A549 (cell line): ENCODE results near the gene MYO1B. TPM values are rescaled to one million over a fixed set of nuclear protein-coding genes. Genes with fewer than 3 reads are reported as not detected.

Source experiments
- ATAC-seq, 2 experiments: fragments of 200-7000 bp in 1 of 2; fragments of >200 bp in 1 of 2; cut with Nextera tagmentation in 1 of 2; cut with Tn5 transposase in 1 of 2; 3 replicates each; pipeline versions ENCODE4 v1.8.0 to v1.9.1; 2018 to 2020; ENCODE audit warnings: mild to moderate bottlenecking in 1 of 2, moderate library complexity in 1 of 2
- CTCF ChIA-PET: fragments of 300-600 bp; sonication (Branson Sonifier 250); formaldehyde crosslinking; extraction: SDS; loops from one replicate; lab custom pipeline; 2021; ENCODE audit warnings: antibody characterized with exemption, inconsistent platforms; lab: Yijun Ruan, JAX
- POLR2A ChIA-PET: fragments of 350-600 bp; formaldehyde crosslinking; extraction: SDS; loops from one replicate; lab custom pipeline; 2021; ENCODE audit warnings: antibody characterized with exemption, inconsistent platforms; lab: Yijun Ruan, JAX
- DNase-seq, 2 experiments: peaks; one replicate each; pipeline versions ENCODE4 v3.0.0 to v3.0.0-alpha.2; 2011 to 2016; ENCODE audit warnings: low read depth in 1 of 2, low spot score in 1 of 2
- FAIRE-seq: peaks from 2 replicates; lab custom pipeline; 2011; peaks lifted over from hg19 to GRCh38; lab: Jason Lieb, UNC
- H3K27ac ChIP-seq, 2 experiments: fragments of >200 bp; sonication (Bioruptor Twin); formaldehyde crosslinking; 3 replicates each; pipeline ENCODE4 v1.5.1; 2016 to 2017
- H3K4me1 ChIP-seq: fragments of >200 bp; sonication (Bioruptor Twin); formaldehyde crosslinking; 3 replicates; pipeline ENCODE4 v1.6.1; 2016
- H3K4me2 ChIP-seq: fragments of >200 bp; sonication (Bioruptor Twin); formaldehyde crosslinking; 3 replicates; pipeline ENCODE4 v1.6.1; 2016
- H3K4me3 ChIP-seq: fragments of >200 bp; sonication (Bioruptor Twin); formaldehyde crosslinking; 3 replicates; pipeline ENCODE4 v1.5.1; 2016
- H3K9me3 ChIP-seq: fragments of >200 bp; sonication (Bioruptor Twin); formaldehyde crosslinking; 3 replicates; pipeline ENCODE4 v1.6.1; 2016
- ATOH8 ChIP-seq: fragments of 250-450 bp; sonication (Bioruptor Pico); IDR thresholded peaks from 2 replicates; pipeline ENCODE4 v1.5.0; 2020; ENCODE audit warnings: low read depth, mild to moderate bottlenecking, moderate library complexity
- BCL3 ChIP-seq: fragments of >200 bp; sonication (Bioruptor Twin); formaldehyde crosslinking; IDR thresholded peaks from 3 replicates; pipeline ENCODE4 v1.6.1; 2016
- CBX2 ChIP-seq: fragments of 200-600 bp; sonication (generic); IDR thresholded peaks from 2 replicates; pipeline ENCODE4 v1.6.1; 2016; ENCODE audit warnings: low read depth, mild to moderate bottlenecking, borderline replicate concordance
- CBX8 ChIP-seq: fragments of 200-600 bp; sonication (generic); IDR thresholded peaks from 2 replicates; pipeline ENCODE4 v1.6.1; 2016
- CEBPB ChIP-seq, 2 experiments: fragments of >200 bp in 1 of 2; sonication (Bioruptor Twin) in 1 of 2; formaldehyde crosslinking in 1 of 2; IDR thresholded peaks; 2 replicates each; pipeline ENCODE4 v1.6.1; 2012 to 2016
- E2F6 ChIP-seq: IDR thresholded peaks from 2 replicates; pipeline ENCODE4 v1.6.1; 2012; ENCODE audit warnings: low read depth, borderline replicate concordance
- ESRRA ChIP-seq: fragments of 150-350 bp; IDR thresholded peaks from 2 replicates; pipeline ENCODE4 v1.6.1; 2014; ENCODE audit warnings: mild to moderate bottlenecking, low read length, borderline replicate concordance
- FOSB ChIP-seq: fragments of 250-450 bp; sonication (Bioruptor Pico); IDR thresholded peaks from 2 replicates; pipeline ENCODE4 v1.5.0; 2020; ENCODE audit warnings: mild to moderate bottlenecking, moderate library complexity
- FOXS1 ChIP-seq: fragments of 250-450 bp; sonication (Bioruptor Pico); IDR thresholded peaks from 2 replicates; pipeline ENCODE4 v1.5.0; 2020; ENCODE audit warnings: mild to moderate bottlenecking, moderate library complexity
- GATA3 ChIP-seq: IDR thresholded peaks from 2 replicates; pipeline ENCODE4 v1.6.1; 2012; ENCODE audit warnings: borderline replicate concordance
- HES2 ChIP-seq: fragments of >200 bp; sonication (Bioruptor Twin); formaldehyde crosslinking; IDR thresholded peaks from 2 replicates; pipeline ENCODE4 v1.6.1; 2016
- HMGXB4 ChIP-seq: fragments of 250-450 bp; sonication (Bioruptor Pico); IDR thresholded peaks from 2 replicates; pipeline ENCODE4 v1.5.0; 2021; ENCODE audit warnings: mild to moderate bottlenecking, moderate library complexity, borderline replicate concordance
- HOXB13 ChIP-seq: fragments of 250-450 bp; sonication (Bioruptor Pico); IDR thresholded peaks from 2 replicates; pipeline ENCODE4 v1.5.0; 2020; ENCODE audit warnings: low read depth, mild to moderate bottlenecking, moderate library complexity
- NPAS2 ChIP-seq: fragments of 250-450 bp; sonication (Bioruptor Pico); IDR thresholded peaks from 2 replicates; pipeline ENCODE4 v1.8.0; 2022; ENCODE audit warnings: mild to moderate bottlenecking, moderate library complexity, borderline replicate concordance
- POLR2A ChIP-seq: IDR thresholded peaks from 2 replicates; pipeline ENCODE4 v1.6.1; 2012; ENCODE audit warnings: mild to moderate bottlenecking, low read length
- RAD21 ChIP-seq, 2 experiments: fragments of >200 bp in 1 of 2; sonication (Bioruptor Twin) in 1 of 2; formaldehyde crosslinking in 1 of 2; IDR thresholded peaks in 1 of 2; conservative IDR thresholded peaks in 1 of 2; 2 replicates in 1 of 2; 3 replicates in 1 of 2; pipeline ENCODE4 v1.6.1; 2012 to 2018; ENCODE audit warnings: inconsistent platforms in 1 of 2
- RCOR1 ChIP-seq: fragments of 150-350 bp; IDR thresholded peaks from 2 replicates; pipeline ENCODE4 v1.6.1; 2014; ENCODE audit warnings: antibody characterized with exemption, low read length, low read depth
- REST ChIP-seq: fragments of 200-600 bp; sonication (generic); IDR thresholded peaks from 2 replicates; pipeline ENCODE4 v1.6.1; 2016; ENCODE audit warnings: antibody characterized with exemption, mild to moderate bottlenecking, moderate library complexity
- RNF2 ChIP-seq: fragments of 200-600 bp; sonication (generic); IDR thresholded peaks from 2 replicates; pipeline ENCODE4 v1.6.1; 2016; ENCODE audit warnings: low read depth, mild to moderate bottlenecking, antibody characterized with exemption, moderate library complexity, borderline replicate concordance
- TFCP2L1 ChIP-seq: fragments of 250-450 bp; sonication (Bioruptor Pico); IDR thresholded peaks from 2 replicates; pipeline ENCODE4 v1.5.0; 2021; ENCODE audit warnings: mild to moderate bottlenecking
- TP53 ChIP-seq: fragments of 250-450 bp; sonication (Bioruptor Pico); IDR thresholded peaks from 2 replicates; pipeline ENCODE4 v1.5.0; 2021; ENCODE audit warnings: mild to moderate bottlenecking, moderate library complexity
- USF2 ChIP-seq: fragments of 450-650 bp; IDR thresholded peaks from 2 replicates; pipeline ENCODE4 v1.6.1; 2014; ENCODE audit warnings: antibody characterized with exemption
- ZC3H11A ChIP-seq: fragments of 450-650 bp; IDR thresholded peaks from 2 replicates; pipeline ENCODE4 v1.6.1; 2014; ENCODE audit warnings: antibody characterized with exemption, mild to moderate bottlenecking
- ZFP36 ChIP-seq: fragments of 450-650 bp; IDR thresholded peaks from 2 replicates; pipeline ENCODE4 v1.6.1; 2014; ENCODE audit warnings: borderline replicate concordance; ENCODE audit not compliant: partially characterized antibody
- ZSCAN20 ChIP-seq: fragments of 250-450 bp; sonication (Bioruptor Pico); IDR thresholded peaks from 2 replicates; pipeline ENCODE4 v1.8.0; 2022; ENCODE audit warnings: mild to moderate bottlenecking, moderate library complexity
- WGBS: methylation state at CpG from one replicate; pipeline ENCODE4 v1.1.6; 2017; ENCODE audit errors: missing lambda C conversion rate; 5-methylcytosine and 5-hydroxymethylcytosine counted together
- polyA plus RNA-seq, 4 experiments: library from polyadenylated mRNA; depleted of rRNA in 3 of 4; stranded (reverse); fragments of >200 nt; fragmentation: RNase III in 1 of 4; extraction: RNeasy Plus Mini Kit Qiagen cat#74134 plus additional on column Dnase treatment in 1 of 4; gene quantifications; 2 replicates in 3 of 4; 3 replicates in 1 of 4; pipeline ENCODE4 v1.2.3, GENCODE V29; 2011 to 2017

MYO1B gene
- polyA plus RNA-seq, 2 of the 4 experiments (the other 2 are of a cell fraction) = 77.7 to 159 TPM

- no peak overlapping the region for H3K4me2 ChIP-seq
- no peak overlapping the region for H3K4me3 ChIP-seq
- H3K9me3 ChIP-seq = no peaks in the 10 kb centered on the region
- peaks cover 24% of the 10 kb centered on the region for H3K4me1 ChIP-seq
- H3K27ac ChIP-seq = no peak overlapping the region
- 95% methylated on average over 3 of the region's 3 CpGs for WGBS
- POLR2A ChIA-PET = no interaction called here
- ATAC-seq = no peak
- TF ChIP-seq USF2 (no peak), FOSB (CRISPR knock-in tag) (no peak), ATOH8 (CRISPR knock-in tag) (no peak), ESRRA (no peak), BCL3 (no peak), POLR2A (no peak), FOXS1 (CRISPR knock-in tag) (no peak), GATA3 (no peak), HMGXB4 (CRISPR knock-in tag) (no peak), CBX2 (no peak), RAD21 (conservative IDR thresholded peaks at IDR 0.05 in 1 of 2, IDR thresholded peaks at IDR 0.05 in 1 of 2) (no peak), RCOR1 (no peak), ZSCAN20 (CRISPR knock-in tag) (no peak), TP53 (CRISPR knock-in tag) (no peak)
- TF ChIP-seq, all 56 proteins: peak for 0
- CTCF ChIA-PET = interaction anchor here (1.0 kb wide), 1 partner anchor 160 kb away, joined by 3 read pairs; no protein-coding TSS in a partner anchor
- DNase-seq (no peak), FAIRE-seq (no peak)
These were observed 96.2 kb downstream of the MYO1B start for GRCh38 chr2:191341436-191341835.

- H3K27ac ChIP-seq = no peak overlapping the region
- CTCF ChIA-PET = interaction anchor here (0.8 kb wide), 1 partner anchor 157 kb away, joined by 3 read pairs; no protein-coding TSS in a partner anchor
- TF ChIP-seq CBX8 (no peak), E2F6 (no peak), TFCP2L1 (no peak), NPAS2 (CRISPR knock-in tag) (no peak), TP53 (CRISPR knock-in tag) (no peak), ESRRA (no peak), ZC3H11A (no peak), RNF2 (no peak), CEBPB (IDR thresholded peaks at IDR 0.05) (no peak), ZFP36 (no peak), CBX2 (no peak), BCL3 (no peak), HES2 (no peak), REST (no peak), RCOR1 (no peak), HOXB13 (CRISPR knock-in tag) (no peak)
These were observed 98.7 kb downstream of the MYO1B start for GRCh38 chr2:191343796-191344338.

More at GRCh38 chr2:191343796-191344338, 98.7 kb downstream of the MYO1B start:
- H3K4me3 ChIP-seq = no peak overlapping the region
- H3K4me1 ChIP-seq = peaks cover 25% of the 10 kb centered on the region
- DNase-seq (no peak), ATAC-seq (no peak), FAIRE-seq (no peak)
- H3K9me3 ChIP-seq = no peaks in the 10 kb centered on the region
- WGBS = 66% methylated on average over 2 of the region's 2 CpGs
- H3K4me2 ChIP-seq = no peak overlapping the region
- POLR2A ChIA-PET = interaction anchor here (0.7 kb wide), 1 partner anchor 174 kb away, joined by 4 read pairs; no protein-coding TSS in a partner anchor
